NCI-H345 treated with DMSO at 0.1 percent for 48 hours (cell line): Measurements from ENCODE around the gene PROX1.
A peak's percentile ranks its signal among the peaks of the same experiment; 100 is the strongest.

Experiments
- DNase-seq: peaks from one replicate; lab custom pipeline; 2025; ENCODE audit not compliant: unreplicated experiment; lab: John Stamatoyannopoulos, UW

Gene PROX1

DNA sequence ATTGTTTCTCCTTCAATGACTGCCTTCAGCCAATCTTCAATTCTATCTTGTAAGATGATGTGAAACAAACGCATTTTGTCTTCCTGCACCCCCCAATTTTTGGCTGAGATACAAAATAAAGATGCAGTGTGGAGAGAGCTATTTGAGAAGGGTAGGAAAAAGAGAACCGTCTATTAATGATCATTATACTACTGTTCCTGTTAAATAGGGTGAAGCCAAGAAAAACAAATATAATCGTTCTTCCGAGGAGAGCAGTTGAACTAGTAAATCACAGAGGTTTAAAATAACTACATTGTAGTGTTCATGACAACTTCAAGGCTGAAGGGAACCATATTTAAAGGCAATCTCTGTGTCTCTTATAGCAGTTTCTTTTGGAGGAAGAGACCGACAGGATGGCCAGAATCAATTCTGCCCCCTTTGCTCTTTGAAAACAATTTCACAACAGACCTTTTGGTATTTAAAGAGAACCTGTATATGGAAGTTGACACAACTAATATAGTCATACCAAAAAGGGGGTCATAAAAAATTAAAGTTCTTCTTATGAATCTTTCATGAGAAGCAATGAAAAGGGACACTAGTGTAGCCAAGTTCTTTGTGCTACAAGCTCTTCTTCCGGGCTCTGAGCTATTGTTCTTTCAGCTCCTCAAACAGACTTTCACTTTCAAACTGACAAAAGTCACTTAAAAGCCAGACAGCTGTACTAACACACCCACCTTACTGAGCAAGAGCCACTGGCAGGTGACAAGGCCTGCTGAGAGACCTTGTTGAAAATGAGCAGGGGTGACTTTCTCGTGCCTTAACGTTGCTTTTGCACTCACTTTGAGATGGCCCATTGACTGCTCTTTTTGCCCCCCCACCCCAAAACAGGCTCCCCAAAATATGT is 30.9 kb downstream of the PROX1 start:
- peak; percentile 95 for DNase-seq

DNA sequence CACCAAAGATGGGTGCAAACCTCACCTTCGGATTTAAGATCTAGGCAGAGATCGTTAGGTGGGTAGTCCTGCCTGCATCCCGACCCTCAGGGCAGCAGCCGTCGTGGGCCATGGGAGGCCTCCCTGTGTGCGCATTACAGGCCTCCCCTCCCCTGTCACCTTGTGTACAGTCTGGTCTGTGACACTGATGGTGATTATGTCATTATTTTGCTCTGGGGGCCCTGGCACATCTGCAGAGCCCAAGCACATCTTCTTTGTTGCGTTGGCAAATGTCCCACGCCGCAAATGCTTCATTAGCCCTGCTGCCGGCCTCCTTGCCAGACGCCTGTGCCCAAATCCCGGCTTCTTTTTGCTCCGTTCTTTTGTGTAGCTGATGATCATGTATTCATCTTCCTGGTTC is 31.7 kb downstream of the PROX1 start:
- peak; percentile 44 for DNase-seq

DNA sequence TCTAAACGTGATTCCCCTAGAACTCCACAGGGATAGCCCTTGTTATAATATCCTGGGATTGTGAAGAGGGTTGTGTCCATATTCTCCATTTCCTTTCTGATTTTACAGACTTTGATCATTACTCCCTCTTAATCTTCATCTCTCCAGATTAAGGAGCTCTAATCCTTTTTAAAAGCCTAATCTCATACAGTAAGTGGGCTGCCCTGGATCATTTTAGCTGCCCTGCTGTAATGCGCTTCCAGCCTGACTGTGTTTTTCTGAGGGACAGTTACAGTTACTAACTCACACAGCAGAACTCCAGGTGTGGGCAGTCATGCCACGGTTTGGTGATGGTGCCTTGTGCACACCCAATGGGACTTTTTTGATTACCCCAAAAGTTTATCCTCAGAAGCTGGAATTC is 33.5 kb downstream of the PROX1 start:
- no peak for DNase-seq

DNA sequence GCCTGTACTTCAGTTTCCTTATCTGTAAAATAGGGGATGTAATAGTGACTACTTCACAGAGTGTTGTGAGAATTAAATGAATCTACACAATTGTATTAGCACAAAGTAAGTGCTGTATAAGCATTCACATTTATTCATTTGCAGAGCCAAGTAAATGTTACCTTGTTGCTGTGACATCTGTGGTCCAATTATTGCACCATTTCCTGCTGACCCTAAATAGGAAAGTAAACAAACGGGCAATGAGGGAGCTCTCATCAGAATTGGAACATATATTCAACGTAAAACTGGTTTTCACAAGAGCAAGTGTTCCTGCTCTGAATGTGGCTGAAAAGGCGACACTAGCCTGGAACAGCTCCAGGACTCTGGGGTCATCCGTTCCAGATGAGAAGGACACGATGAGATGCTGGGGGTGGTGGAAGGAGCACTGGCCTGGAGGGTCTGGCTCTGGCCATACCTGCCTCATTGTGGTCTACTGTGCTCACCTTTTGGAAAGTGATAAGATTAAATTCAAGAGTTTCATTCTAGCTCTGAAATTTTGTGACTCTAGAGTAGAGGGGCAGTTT is 34.5 kb downstream of the PROX1 start:
- no peak for DNase-seq

DNA sequence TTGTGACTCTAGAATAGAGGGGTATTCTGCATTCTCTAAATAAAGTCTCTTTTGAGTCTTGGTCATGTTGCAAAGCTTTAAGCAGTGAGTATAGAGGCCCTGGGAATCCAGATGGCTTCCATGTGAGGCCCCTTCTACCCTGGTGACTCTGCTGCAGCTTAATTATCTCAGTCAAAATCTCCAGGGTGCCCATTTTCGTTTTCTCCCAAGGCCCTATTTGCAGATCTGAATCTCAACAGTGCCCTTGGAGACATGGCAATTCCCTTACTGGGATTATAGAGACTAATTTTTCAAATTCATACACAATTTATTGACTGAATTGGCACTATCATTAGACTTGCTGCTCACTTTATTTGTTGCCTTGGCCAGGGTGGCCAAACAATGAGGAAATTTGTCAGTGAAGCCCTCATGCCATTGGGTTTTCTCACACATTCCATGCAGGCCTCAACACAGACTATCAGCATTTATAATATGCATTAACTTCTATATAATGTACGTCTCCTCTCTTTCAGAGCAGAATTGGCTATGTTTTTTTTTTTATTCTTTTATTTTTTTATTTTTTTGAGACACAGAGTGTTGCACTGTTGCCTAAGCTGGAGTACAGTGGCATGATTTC is 35.1 kb downstream of the PROX1 start:
- DNase-seq: no peak

DNA sequence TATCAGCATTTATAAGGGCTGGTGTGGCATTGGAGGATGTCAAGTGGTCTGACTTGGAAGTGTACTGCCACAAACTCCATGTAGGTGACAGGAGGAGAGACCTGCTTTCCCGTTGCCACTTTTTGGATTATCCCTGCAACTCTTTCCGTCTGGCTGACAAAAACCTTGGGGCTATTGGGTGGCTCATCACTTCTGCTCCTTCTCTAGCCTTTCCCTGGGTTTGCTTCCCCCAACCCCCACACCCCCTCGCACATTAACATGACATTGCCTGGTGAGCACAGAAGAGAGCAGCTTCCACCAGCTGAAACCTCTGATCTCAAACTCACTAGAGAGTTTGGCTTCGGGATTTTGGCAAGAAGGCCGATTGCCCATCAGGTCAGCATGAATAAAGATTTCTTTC is 39.2 kb downstream of the PROX1 start:
- DNase-seq: no peak

DNA sequence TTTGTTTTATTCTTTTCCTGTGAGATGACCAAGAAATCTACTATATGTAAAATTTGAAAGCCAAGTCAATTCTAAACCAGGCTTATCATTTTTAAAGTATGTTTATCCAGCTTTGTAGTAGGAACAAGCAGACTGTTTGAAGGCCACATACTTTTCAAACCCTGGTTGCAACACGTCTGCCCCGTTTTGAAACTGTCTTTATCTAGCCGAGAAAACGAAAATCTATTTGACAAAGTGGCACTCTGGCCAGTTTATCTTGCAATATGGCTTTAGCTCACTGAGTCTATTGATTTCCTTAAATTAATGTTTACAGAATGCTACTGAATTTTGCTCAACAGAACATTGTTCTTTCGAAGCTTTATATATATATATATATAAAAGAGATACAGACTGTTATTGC is 39.7 kb downstream of the PROX1 start:
- DNase-seq: no peak

DNA sequence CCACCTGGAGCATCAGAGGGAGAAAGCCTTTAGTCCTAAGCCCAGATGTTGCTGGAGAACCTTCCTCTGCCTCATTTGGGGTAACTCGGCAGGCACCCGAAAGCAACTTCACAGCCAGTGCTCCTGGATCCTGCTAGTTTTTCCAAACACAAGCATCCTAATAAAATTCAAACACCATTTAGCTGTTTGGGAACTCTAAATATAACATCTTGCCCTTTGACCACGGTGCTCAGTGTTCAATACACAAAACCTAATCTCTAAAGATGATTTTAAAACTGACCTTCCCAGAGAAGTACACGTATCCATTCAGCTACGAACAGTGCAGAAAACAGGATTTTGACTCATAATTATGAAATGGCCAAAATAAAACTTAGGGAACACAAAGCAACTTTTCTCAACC is 40.3 kb downstream of the PROX1 start:
- no peak for DNase-seq

DNA sequence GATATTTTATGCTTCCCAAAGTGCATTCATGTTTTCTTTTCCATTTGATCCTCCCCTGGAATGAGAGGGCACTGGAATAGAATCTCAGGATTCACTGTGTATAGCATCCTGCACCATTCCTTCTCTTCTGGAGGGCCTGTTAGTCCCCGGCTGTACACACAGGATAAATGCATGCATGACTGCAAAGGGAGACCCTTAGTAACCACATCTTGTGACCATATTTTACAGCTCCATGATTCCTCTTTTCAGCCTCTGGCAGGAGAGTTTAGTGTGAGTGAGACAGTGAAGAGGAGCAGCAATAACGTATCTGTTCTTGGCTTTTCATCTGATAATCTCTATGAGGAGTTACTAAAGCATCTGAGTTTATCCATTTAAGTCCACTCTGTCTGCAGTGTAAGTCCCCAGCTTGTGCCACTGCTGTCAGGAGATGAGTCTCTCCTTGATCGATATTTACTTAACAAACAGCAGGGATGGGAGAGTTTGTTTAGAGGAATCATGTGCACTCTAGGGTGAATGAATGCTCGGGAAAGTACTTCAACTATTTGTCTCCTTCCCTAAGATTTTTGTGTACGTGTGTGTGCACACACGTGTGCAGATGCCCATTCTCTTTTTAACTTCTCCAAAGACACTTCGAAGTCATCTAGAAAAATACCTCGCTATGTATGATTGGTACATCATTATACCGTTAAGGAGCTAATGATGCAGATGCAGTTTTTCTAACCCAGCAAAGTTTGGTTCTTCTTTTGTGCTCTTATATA is 41.1 kb downstream of the PROX1 start:
- DNase-seq: no peak

DNA sequence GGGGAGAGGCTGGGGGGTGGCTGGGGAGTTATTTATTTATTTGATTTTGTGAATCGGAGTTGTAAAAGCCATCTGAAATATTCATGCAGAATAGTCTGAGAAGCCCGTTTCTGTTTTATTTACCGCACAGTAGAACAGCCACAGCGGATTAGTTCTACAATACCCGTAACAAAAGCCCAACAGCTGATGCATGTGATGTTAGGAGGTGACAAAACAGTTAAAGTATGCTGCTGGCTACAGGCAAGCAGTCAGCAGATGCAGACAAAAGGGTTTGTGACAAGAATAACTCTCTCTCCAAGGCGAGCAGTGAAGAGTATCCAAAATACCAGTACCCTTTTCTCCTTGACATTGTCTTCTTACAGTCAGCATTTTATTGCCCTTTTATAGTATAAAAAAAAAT is 42.0 kb downstream of the PROX1 start:
- DNase-seq: no peak

DNA sequence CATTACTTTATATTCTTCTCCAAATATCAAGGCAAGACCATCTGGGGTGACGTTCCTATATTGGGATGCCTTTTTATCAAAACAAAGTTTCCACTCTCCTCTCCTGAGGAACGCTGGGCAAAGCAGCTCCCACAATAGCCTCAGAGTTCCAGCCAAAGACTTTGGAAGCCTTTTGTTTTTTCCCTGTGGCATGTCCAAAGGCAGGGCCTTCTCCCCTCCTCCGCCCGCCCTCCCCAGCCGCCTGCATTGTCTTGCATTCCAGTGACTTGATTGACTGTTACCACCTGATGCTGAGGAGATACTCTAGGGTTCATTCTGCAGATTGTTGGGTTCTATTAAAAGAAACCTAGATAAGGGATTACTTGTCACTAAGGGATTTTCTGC is 43.5 kb downstream of the PROX1 start:
- no peak for DNase-seq

DNA sequence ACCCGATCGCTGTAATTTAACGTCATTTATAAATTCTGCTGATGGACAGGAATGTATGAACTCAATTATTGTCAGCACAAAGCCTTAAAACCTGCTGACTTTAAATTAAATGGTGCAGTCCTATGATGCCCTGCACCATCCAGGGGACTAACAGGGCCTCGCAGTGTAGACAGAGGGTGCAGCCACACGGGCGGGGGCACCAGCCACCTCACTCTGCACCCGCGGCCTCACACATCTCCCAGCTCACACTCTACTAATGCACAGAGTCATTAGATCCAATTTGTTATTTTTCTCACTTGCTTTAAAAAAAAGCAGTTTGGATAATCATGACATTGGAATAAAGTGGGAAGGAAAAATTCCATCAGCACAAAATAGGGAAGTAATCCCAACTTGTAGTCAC is 49.7 kb downstream of the PROX1 start:
- no peak for DNase-seq

DNA sequence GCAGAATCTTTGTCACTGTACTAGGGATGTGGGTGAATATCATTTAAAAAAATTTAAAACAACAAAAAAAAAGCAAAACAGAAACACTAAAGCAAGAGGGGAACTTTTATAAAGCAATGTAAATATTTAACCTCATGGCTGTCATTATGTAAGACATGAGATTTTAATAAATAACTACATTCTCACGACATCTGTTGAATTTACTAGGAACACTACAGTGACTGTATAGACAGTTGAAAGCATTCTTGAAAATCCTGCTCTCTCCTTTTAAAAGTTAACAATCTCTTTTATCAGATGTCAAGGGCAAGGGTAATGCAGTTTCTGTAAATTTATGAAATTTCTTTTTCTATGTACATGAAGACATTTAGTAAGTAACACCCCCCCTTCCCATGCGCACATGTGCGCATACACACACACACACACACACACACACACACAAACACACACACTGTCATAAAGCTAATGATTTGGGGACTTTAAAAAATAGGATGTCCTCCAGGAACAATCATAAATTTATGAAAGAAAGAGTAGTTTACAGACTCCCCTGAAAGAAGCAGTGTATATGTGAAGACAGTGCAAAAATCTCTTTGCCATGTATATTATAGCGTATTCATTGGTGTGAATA is 51.7 kb downstream of the PROX1 start:
- no peak for DNase-seq

DNA sequence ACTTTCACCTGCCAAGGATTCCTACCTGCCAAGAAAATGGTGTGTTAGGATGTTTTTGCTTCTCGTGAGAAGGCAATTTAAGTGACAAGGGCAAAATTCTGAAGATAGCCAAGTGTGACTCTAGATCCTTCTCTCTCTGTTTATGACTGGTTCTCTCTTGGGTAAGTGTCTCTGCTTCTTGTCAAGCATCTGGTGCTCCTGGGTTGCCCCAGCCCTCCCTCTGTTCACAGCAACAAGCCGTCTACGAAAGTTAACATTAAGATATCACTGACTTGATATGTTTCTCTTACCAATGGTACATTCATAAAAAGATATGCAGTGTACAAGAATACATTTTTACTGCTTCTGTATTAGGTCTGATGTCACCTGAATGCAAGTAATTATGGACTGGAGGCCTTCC is 55.4 kb downstream of the PROX1 start:
- no peak for DNase-seq

DNA sequence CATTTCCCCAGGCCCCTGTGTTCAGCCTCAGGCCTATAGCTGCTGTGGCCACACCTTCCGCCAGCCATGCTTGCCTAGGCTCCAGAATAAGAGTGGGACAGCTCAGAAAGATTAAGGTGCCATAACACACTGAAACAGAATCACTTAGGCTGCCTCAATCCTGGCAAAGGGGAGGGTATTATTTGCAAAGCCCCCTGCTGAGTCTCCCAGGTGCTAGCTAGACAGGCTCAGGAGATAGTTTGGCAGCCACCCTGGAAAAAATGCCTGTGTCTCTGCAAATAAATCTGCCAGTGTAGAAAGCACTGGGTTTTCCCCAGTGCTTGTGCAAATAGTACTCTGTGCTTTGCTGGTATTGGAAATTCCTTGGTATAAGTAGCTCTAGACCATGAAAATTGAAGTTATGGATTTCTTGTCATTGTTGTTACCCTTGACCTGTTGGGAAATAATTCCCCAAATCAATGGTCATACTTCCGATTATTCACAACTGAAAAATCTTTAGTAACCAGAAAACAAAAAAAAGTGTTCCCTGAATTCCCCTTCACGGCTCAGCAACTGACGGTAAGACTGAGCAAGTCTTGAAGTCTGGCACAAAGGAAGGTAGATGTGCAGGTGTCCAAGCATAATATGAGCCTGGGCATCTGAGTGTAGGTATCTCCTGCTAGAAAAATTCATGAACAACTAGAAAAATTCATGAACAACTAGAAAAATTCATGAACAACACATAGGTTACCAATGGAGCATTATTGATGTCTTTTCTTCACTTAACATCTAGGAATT is 56.9 kb downstream of the PROX1 start:
- DNase-seq: peak; percentile 80

DNA sequence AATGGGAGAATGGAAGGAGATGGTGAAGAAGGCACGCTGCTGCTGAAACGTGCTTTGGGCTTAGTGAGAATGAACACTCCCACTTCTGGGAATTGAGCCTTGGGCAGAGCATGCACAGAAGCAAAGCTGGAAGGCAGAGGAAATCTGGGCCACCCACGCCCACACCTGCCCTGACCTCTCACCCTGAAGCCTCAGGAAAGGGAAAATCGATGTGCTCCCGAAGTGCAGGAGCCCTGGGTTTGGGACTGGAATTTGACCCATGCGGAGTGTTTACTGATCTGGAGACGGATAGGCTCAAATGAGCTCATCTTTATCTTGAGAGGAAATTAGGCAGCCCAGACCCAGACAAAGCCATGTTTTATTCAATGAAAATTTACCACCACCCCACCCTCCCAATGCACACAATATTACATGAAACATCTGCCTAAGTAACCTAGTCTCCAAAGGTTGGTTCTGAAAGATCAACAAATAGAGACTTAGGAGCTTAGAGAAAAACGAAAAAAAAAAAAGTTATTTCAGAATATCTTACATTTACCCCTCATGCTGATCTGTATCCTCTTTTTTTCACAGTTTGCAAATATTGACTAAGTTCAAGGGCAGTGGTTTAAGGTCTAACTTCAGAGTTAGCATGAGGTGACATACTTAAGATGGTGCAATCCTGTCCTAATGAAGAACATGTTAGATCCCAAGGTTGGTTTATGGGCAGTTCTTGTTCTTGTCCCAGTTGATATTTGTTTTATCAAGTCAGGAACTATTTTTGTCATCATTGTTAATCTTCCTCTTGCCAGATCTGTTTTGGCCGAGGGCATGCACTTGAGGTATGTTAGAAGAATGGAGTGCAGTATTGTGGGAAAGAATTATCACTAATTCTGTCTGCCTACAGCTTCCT is 63.0 kb downstream of the PROX1 start:
- no peak for DNase-seq

DNA sequence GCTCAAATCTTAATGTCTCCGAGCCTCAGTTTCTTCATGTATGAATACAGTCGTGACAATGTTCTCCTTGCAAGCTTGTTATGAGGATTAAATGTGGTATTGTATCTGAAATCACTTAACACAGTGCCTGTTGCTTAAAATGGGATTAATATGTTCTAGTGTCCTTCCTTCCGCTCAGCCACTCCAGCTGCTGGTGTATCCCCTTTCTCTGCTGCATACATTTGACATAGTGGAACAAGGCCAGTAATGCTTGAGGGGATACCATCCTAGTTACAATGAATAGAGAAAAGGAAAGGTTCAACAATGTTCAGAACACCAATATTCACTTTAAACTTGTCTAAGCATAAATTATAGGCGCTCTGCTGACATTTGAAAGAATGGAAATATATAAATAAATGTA is 64.0 kb downstream of the PROX1 start:
- no peak for DNase-seq

DNA sequence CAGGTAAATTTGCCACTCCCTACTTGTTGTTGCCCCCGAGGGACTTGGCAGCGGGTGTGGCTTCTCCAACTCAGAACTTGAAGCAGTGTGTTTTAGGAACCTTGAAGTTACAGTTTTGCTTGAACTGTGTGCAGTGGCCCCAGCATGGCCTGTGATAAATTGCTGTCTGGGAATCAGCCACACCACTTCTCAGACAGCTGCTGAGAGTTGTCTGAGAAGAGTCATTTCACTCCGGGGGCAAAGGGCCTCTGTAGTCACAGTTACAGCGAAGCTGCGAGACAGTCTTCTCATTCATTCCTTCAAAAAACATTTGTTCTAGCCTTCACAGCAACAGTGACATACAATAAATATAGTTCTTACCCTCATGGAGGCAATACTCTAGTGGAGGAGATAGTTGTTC is 70.3 kb downstream of the PROX1 start:
- no peak for DNase-seq

DNA sequence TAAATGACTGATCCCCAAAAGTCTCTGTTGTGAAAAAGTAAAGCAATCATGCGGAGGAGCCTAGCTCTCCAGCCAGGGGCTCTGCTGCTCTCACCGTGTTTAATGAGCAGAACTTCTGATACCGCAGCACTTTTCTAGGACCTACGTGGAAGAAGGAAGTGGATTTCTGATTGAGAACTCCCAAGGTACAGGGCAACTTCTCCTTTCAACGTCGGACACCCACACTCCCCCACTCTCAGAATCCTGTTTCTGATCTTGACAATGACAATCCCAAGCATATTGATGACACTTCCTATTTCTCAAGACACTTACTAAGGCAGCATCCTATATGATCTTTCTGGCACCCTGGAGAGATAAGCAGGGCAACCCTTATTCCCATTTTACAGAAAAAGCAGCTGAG is 78.4 kb downstream of the PROX1 start:
- no peak for DNase-seq

DNA sequence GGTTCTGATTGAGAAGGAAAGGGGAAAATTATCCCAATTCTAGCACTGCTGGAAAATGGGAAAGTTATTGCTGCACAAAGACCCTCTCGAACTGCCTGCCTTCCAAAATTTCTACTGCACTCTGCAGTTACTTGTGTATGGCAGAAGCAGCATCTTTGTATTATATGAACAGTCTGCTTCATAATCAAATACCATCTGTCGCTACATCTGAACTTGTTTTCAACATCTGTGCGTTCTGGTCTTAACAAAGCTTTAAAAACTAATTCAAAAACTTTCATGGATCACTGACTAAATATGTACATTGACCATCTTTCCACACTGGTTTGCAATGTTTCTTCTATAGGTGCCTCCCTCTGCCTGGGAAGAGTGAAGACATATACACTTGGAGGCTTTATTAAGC is 79.2 kb downstream of the PROX1 start:
- DNase-seq: no peak
